ENCODE measurements around the gene CTNNA2.

CTNNA2 gene

DNA sequence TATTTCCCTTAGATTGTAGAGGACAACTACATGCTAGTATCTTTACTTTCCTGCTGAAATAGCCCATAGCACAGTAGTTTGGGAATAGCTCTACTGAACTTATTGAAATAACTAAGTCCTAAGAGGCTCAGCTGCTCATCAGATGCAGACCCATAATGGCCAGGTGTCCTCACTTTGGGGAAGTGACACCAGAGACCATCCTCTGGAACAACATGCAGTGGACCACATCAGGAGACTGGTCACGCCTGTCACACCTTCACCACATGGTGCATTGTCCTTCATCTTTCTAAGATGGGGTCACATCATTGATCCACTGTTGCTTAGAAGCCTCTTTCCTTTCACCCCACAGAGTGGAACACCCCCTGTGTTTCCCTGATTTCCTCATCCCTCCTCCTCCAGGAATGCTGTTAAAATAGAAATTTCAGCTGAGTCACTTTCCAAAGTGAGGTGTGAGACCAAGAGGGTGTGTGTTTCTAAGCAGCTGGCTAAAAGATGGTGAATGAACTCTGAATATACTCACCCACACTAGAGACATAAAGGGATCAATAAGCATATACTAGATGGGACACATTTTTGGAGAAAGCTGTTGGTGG lies 1006.9 kb downstream of the CTNNA2 start:
- DNase-seq = no peak

GRCh38 chr2:80525152-80525551 lies 1012.3 kb downstream of the CTNNA2 start:
- DNase-seq = no peak

- DNase-seq = no peak
Observed at GRCh38 chr2:80527119-80527518, 1014.3 kb downstream of the CTNNA2 start.

DNA sequence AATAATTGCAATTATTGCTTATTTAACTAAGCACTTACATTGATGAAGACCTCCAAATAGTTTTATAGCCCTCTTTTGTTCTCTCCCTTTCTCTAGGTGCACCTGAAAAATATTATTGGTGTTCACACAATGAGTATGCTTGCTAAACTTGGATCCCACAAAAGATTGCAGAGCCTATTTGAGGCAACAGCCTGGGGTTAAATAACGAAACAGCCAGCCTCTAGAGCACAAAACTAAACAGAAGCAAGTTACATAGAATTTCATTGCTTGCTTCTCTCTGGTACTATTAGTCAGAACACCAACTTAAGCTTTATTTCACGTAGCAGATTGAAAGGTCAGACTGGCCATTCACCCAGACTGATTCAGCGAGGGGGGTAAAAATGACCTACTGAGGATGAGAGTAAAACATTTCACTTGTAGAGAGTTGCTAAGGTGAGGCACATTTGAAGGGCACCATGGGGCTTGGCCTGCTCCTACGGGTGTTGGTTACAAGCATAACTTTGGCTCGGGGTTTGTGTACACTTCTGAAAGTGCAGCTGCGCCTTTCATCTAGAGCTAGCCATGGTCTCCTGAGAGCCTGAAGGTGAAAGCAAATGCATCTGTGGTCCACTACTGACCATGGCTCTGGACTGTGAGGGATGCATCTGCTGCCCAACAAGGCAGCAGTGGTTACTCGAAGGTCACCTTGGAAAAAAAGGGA lies 1016.8 kb downstream of the CTNNA2 start:
- DNase-seq = no peak

- DNase-seq = no peak
Observed at GRCh38 chr2:80530442-80531064, 1017.7 kb downstream of the CTNNA2 start.

GRCh38 chr2:80531319-80531718 lies 1018.5 kb downstream of the CTNNA2 start:
- DNase-seq = no peak

- DNase-seq = no peak
Observed at GRCh38 chr2:80545420-80546210, 1032.8 kb downstream of the CTNNA2 start.

- no peak for DNase-seq
Observed at GRCh38 chr2:80546766-80547165, 1033.9 kb downstream of the CTNNA2 start.

DNA sequence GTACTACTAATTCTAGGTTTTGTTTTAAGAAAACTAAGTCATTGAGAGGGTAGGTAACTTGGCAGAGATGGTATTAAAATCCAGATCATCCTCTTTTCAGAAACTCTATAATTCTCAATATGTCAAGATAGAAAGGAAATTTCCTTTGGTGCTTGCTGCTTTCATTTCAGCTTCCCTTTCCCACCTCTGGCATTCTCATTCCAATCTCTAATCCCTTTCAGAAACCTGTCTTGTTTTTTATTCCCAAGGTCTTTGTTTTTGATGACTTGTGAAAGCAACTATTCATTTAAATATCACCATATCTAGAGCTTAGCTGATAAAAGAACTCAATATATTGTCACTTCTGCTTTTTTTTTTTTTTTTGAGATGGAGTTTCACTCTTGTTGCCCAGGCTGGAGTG lies 1034.5 kb downstream of the CTNNA2 start:
- DNase-seq = no peak

DNA sequence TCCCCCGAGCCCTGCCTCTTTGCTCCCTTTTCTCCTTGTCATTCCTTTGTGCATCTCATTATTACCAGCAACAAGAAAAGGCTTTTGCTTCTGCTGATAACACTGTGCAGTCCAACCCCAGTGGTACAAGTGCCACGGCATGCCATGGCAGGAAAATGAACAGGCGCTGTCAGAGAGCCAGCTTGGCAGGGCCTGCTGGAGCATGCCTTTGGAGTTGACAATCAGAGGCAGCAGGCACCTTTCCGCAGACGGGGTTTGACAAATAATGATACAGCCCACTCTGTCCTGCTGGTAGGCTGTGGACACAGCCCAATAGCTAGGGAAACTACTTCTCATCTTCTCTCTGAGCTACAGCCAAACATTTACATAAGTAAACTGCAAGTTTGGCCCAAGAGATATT lies 1035.6 kb downstream of the CTNNA2 start:
- DNase-seq = no peak

DNA sequence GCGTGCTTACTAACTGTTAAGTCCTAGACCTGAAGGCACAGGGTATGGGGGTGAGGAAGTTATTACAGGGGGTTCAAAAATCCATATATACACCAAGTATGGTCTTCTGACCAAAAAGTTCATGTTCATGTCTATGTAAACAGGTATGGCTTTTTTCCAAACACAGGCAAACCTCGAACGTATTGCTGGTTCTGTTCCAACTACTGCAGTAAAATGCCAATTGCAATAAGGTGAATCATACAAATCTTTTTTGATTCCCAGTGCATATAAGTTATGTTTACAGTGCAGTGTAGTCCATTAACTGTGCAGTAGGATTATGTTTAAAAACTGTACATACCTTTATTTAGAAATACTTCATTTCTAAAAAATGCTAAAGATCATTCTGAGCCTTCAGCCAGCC lies 1037.0 kb downstream of the CTNNA2 start:
- no peak for DNase-seq

- no peak for DNase-seq
Observed at GRCh38 chr2:80560326-80560725, 1047.5 kb downstream of the CTNNA2 start.

DNA sequence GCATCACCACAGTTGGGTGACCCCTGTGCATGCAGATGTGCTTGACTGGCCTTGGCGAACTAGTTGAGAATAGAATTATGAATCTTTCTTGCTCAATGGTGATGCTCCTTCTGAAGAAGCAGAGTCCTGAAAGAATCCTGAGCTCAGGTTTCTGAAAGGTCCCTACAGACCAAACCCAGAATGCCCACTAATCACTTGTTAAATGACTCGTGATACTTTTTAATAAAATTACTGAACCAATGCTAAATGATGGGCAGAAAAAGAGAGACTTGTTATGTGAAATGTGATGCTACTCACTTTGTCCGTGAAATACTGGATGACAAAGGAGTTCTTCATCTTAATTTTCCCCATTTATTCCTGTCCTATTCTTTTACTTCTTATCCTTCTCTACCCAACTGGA lies 1055.2 kb downstream of the CTNNA2 start:
- no peak for DNase-seq

GRCh38 chr2:80573167-80573566 lies 1060.3 kb downstream of the CTNNA2 start:
- DNase-seq = no peak

- no peak for DNase-seq
Observed at GRCh38 chr2:80573950-80574349, 1061.1 kb downstream of the CTNNA2 start.

DNA sequence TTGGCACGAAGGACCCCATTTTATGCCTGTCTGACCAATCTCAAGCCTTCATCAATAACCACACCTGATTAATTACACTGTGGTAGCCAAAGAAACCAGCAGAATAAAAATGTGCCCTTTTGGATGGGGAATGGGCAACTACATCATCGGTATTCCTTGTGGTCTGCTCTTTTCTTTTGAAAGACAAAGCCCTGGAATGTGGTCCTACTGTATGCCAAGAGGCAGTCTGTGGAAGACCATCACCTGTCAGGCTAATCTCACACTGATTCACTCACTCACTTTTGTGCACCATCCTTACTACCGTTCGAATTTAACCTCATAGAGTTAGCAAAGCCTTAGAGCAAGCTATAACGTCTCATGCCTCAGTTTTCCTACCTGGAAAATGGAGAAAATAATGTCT lies 1066.9 kb downstream of the CTNNA2 start:
- DNase-seq = no peak

GRCh38 chr2:80591233-80591632 lies 1078.4 kb downstream of the CTNNA2 start:
- DNase-seq = no peak

GRCh38 chr2:80592106-80592505 lies 1079.3 kb downstream of the CTNNA2 start:
- no peak for DNase-seq

GRCh38 chr2:80610108-80610507 lies 1097.3 kb downstream of the CTNNA2 start:
- no peak for DNase-seq

GRCh38 chr2:80621656-80622055 lies 1108.8 kb downstream of the CTNNA2 start:
- no peak for DNase-seq

DNA sequence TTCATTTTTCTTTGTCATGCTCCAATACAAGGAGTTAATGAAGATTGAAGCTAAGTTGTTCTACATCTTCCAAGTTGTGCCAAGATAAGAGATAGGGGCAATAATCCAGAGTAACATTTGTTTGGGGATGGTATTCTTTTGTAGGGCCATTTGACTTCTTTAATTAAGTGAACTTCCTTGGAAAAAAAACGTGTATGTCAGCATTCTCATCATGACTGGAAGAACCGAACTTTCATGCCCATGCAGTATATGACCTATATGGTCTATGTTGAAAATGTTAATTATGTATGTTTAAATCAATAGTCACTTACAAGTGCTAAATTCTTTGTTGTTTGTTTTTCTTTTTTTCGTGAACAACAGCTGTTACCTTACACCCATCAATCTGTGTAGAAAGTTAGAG lies 1111.2 kb downstream of the CTNNA2 start:
- DNase-seq = no peak

DNA sequence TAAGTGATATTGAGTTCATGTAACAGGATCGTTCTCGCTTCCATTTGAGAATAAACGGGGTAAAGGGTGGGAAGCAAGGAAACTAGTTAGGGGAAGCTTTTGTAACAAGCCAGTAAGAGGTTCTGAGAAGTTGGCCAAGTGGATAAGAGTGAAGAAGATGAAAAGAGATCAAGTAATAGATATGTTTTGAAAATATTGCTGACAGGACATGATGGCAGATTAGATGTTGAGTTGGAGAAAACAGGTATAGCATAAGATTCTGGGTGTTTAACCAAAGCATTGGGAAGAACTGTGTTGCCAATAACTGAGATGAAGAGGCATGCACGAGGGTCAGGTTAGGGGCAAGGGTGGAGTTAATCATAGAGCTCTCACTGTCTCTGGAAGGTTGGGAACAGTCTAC lies 1121.7 kb downstream of the CTNNA2 start:
- no peak for DNase-seq

DNA sequence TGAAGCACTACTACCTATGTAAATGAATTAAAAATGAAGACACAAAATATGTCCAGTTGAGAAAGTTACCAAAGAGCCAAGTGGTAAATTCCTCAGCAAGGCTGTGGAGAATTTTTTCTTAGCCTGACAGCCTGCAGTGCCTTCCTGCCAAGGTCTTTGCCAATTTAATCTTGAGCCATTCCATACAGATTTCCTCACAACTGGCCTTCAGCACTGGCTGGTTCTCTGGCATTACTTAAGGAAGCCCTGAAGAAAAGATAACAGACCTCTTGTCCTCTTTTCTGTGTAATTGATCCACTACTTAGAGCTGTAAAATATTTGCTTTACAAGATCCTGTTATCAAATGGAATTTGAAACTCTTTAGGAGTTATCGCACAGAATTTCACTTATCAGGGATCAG lies 1125.9 kb downstream of the CTNNA2 start:
- no peak for DNase-seq

DNA sequence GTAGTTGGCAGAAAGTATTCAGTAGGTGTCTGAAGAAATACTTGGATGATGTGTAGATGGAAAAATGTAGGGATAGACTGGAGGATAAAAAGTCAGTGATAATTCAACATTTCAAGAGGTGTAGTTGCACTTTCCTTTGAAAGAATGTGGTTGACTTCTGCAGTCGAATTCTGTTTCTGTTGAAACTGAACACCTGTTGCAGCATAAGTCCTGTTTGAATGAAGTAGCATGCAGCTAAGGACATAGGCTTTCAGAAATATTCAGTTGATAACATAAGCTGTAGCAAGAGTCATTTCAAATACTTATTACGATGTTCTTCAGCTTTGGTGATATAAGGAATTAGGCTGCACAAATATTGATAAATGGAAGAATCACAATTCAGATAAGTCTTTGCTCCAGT lies 1129.6 kb downstream of the CTNNA2 start:
- DNase-seq = no peak

Data from T-helper 2 cell (primary cell).